Psoas muscle (tissue), 8 donors: Measurements from ENCODE around the gene COL27A1. TPM values are rescaled to one million over a fixed set of nuclear protein-coding genes. Genes with fewer than 3 reads are reported as not detected.

ENCODE experiments used
- ATAC-seq, 4 donors: fragments of 200-7000 bp; cut with Tn5 transposase; one replicate each; pipeline ENCODE4 v1.9.1; 2020; ENCODE audit warnings: moderate library complexity in 3 of 4, mild to moderate bottlenecking in 2 of 4
- DNase-seq, 2 donors: peaks; one replicate each; pipeline ENCODE4 v3.0.0-alpha.2; 2020
- H3K27ac ChIP-seq: fragments of 200-600 bp; one replicate; pipeline ENCODE4 v1.8.0; 2022
- H3K27me3 ChIP-seq, 3 donors: fragments of 200-600 bp in 1 of 3; one replicate each; pipeline versions ENCODE4 v1.6.1 to v1.8.0; 2013 to 2022; ENCODE audit warnings: low read length in 2 of 3, mild to moderate bottlenecking in 2 of 3, moderate library complexity in 1 of 3; ENCODE audit not compliant: insufficient read depth in 3 of 3
- H3K36me3 ChIP-seq, 2 donors: fragments of 200-600 bp in 1 of 2; one replicate each; pipeline versions ENCODE4 v1.6.1 to v1.8.0; 2013 to 2022; ENCODE audit warnings: low read depth in 1 of 2, mild to moderate bottlenecking in 1 of 2, moderate library complexity in 1 of 2; ENCODE audit not compliant: insufficient read depth in 1 of 2
- H3K4me1 ChIP-seq: fragments of 200-600 bp; one replicate; pipeline ENCODE4 v1.8.0; 2022
- H3K4me3 ChIP-seq: fragments of 200-600 bp; one replicate; pipeline ENCODE4 v1.8.0; 2022; ENCODE audit warnings: mild to moderate bottlenecking
- H3K9me3 ChIP-seq: fragments of 200-600 bp; one replicate; pipeline ENCODE4 v1.8.0; 2022
- CTCF ChIP-seq: fragments of 200-600 bp; IDR thresholded peaks from one replicate; pipeline ENCODE4 v1.8.0; 2022; ENCODE audit warnings: antibody characterized with exemption
- WGBS, 3 donors: extraction: QIAGEN DNeasy Blood & Tissue Kit; methylation state at CpG; one replicate each; pipeline versions ENCODE4 v1.1.6 to v1.1.7; 2013; 5-methylcytosine and 5-hydroxymethylcytosine counted together
- intact Hi-C, 2 donors: fragments of 100-400 bp; cut with DNase I; formaldehyde crosslinking; loops; one replicate each; pipeline versions ENCODE4 v1.11.0 to v1.14.2; 2022
- polyA plus RNA-seq, 3 donors: library from polyadenylated mRNA; stranded (reverse); fragments of 200-250 nt; gene quantifications; one replicate each; pipeline ENCODE4 v1.2.3, GENCODE V29; 2013
- total RNA-seq, 4 donors: library from RNA; stranded (reverse); fragmentation: NEBNext Ultra II Directional in 2 of 4; extraction: Animal tissue kit (Norgen Biotek cat#: 25700) in 2 of 4; gene quantifications; one replicate each; pipeline versions ENCODE4 v1.2.1 to v1.2.4, GENCODE V29; 2021 to 2023
- donor health status: healthy with polysubstance abuse.
- donor health status: DM: no; HTN: no; CAD: no; lungs with moderate emphysema.
- donor health status: Bipolar disorder and iron deficiency.
- donor health status: healthy.
- donor health status: DM: yes; HTN: yes; CAD: no.
- donor health status: DM: no; HTN: no; CAD: no.
- donor health status: DM: no; HTN: no; CAD: no.
- donor health status: DM: yes; HTN: yes; CAD: no.

COL27A1 gene
- total and polyA plus RNA-seq, 7 donors: 1.1 to 8.5 (median 3.9) TPM

- DNase-seq (no peak), ATAC-seq (no peak)
- no peak for TF ChIP-seq CTCF
- intact Hi-C loops: no loop called here
- Histone ChIP-seq H3K36me3 (peaks cover 0 to 3% of the 10 kb centered on the region in 2 donors), H3K27ac (no peak overlapping the region), H3K4me1 (no peaks in the 10 kb centered on the region), H3K4me3 (no peak overlapping the region), H3K9me3 (no peaks in the 10 kb centered on the region), H3K27me3 (peaks cover 0 to 7% (median 0%) of the 10 kb centered on the region in 3 donors)
- 72 to 80% (median 79%) methylated on average over 8 of the region's 8 CpGs for WGBS, 3 donors
These were observed 160.5 kb downstream of the COL27A1 start for GRCh38 chr9:114315723-114316363.

GRCh38 chr9:114316605-114317230, 161.4 kb downstream of the COL27A1 start:
- Histone ChIP-seq H3K27me3 (peaks cover 0 to 8% (median 0%) of the 10 kb centered on the region in 3 donors), H3K9me3 (no peaks in the 10 kb centered on the region), H3K4me3 (no peak overlapping the region), H3K4me1 (no peaks in the 10 kb centered on the region), H3K27ac (no peak overlapping the region), H3K36me3 (no peaks in the 10 kb centered on the region)
- intact Hi-C loops: no loop called here
- DNase-seq: no peak
- no peak for TF ChIP-seq CTCF
- no peak for ATAC-seq
- WGBS, 3 donors: 76 to 79% (median 77%) methylated on average over 10 of the region's 10 CpGs

GRCh38 chr9:114317665-114318357, 162.5 kb downstream of the COL27A1 start:
- WGBS, 3 donors: 76 to 81% (median 78%) methylated on average over 8 of the region's 8 CpGs
- H3K4me1 ChIP-seq: no peaks in the 10 kb centered on the region
- peaks cover 0 to 8% (median 0%) of the 10 kb centered on the region in 3 donors for H3K27me3 ChIP-seq
- no peak overlapping the region for H3K27ac ChIP-seq
- H3K36me3 ChIP-seq: no peaks in the 10 kb centered on the region
- DNase-seq (no peak), ATAC-seq (no peak)
- H3K4me3 ChIP-seq: no peak overlapping the region
- no peaks in the 10 kb centered on the region for H3K9me3 ChIP-seq
- intact Hi-C loops: no loop called here
- no peak for TF ChIP-seq CTCF

- 78 to 90% (median 85%) methylated on average over 8 of the region's 8 CpGs for WGBS, 3 donors
- no peak for TF ChIP-seq CTCF
- Histone ChIP-seq H3K9me3 (no peaks in the 10 kb centered on the region), H3K27ac (no peak overlapping the region), H3K36me3 (no peaks in the 10 kb centered on the region), H3K4me3 (no peak overlapping the region), H3K27me3 (peaks cover 0 to 8% (median 0%) of the 10 kb centered on the region in 3 donors), H3K4me1 (no peaks in the 10 kb centered on the region)
- no peak for DNase-seq
- no peak for ATAC-seq
- intact Hi-C loops: no loop called here
These were observed 163.1 kb downstream of the COL27A1 start for GRCh38 chr9:114318416-114318815.
